Gastrocnemius medialis (tissue), 4 donors: ENCODE data around the gene OCIAD1.

ENCODE experiments used
- CTCF ChIP-seq, 5 experiments: fragments of 450-650 bp in 3 of 5; fragments of 200-600 bp in 2 of 5; sonication (generic) in 2 of 5; IDR thresholded peaks in 4 of 5; conservative IDR thresholded peaks in 1 of 5; 1 replicate in 4 of 5; 2 replicates in 1 of 5; pipeline ENCODE4 v1.5.1; 2016 to 2019; ENCODE audit warnings: antibody characterized with exemption in 5 of 5, mild to moderate bottlenecking in 3 of 5, moderate library complexity in 3 of 5
- POLR2A ChIP-seq, 2 donors: fragments of 450-650 bp; IDR thresholded peaks; one replicate each; pipeline ENCODE4 v1.6.1; 2017; ENCODE audit warnings: antibody characterized with exemption in 2 of 2, mild to moderate bottlenecking in 2 of 2, moderate library complexity in 2 of 2

- TF ChIP-seq POLR2A (IDR thresholded peaks at IDR 0.05) = no peak
- TF ChIP-seq CTCF (IDR thresholded peaks at IDR 0.05 in 4 of 5, conservative IDR thresholded peaks at IDR 0.05 in 1 of 5) = no peak
Observed at GRCh38 chr4:48909697-48910096, 78.8 kb downstream of the OCIAD1 start.
